Caco-2 (cell line): ENCODE results near the gene USH2A. TPM values are rescaled to one million over a fixed set of nuclear protein-coding genes. Genes with fewer than 3 reads are reported as not detected.

ENCODE experiments used
- BruUV-seq: library from RNA; stranded (reverse); fragments of 400-500 nt; replicated peaks from 2 replicates; lab custom pipeline; 2021; lab: Mats Ljungman, UMichigan
- CTCF ChIA-PET: fragments of 300-600 bp; sonication (Branson Sonifier 250); formaldehyde crosslinking; loops from one replicate; lab custom pipeline; 2022; ENCODE audit warnings: antibody characterized with exemption; lab: Charles Lee
- POLR2A ChIA-PET: fragments of 300-600 bp; sonication (Branson Sonifier 250); formaldehyde crosslinking; loops from one replicate; lab custom pipeline; 2022; ENCODE audit warnings: antibody characterized with exemption; lab: Charles Lee
- DNase-seq, 2 experiments: peaks; one replicate each; pipeline versions ENCODE4 v3.0.0 to v3.0.0-alpha.2; 2020 to 2022
- H3K27me3 ChIP-seq: replicated peaks from 2 replicates; pipeline ENCODE4 v1.6.0; 2011; ENCODE audit warnings: low read length; ENCODE audit not compliant: control insufficient read depth, insufficient read depth
- H3K36me3 ChIP-seq: 2 replicates; pipeline ENCODE4 v1.5.1; 2011; ENCODE audit warnings: low read length; ENCODE audit not compliant: control insufficient read depth, insufficient read depth
- H3K4me1 ChIP-seq: fragments of 250-450 bp; sonication (Bioruptor Pico); 2 replicates; pipeline ENCODE4 v1.5.1; 2020; ENCODE audit warnings: mild to moderate bottlenecking
- H3K4me3 ChIP-seq: 2 replicates; pipeline ENCODE4 v1.5.1; 2011; ENCODE audit warnings: low read depth, mild to moderate bottlenecking, control low read depth, low read length
- H3K9me3 ChIP-seq: fragments of 250-450 bp; sonication (Bioruptor Pico); 2 replicates; pipeline ENCODE4 v1.5.1; 2020; ENCODE audit warnings: mild to moderate bottlenecking, moderate library complexity
- H3K27ac Mint-ChIP-seq: one replicate; pipeline ENCODE4 v1.8.0; 2022; ENCODE audit warnings: mixed read lengths; ENCODE audit not compliant: unreplicated experiment
- H3K27me3 Mint-ChIP-seq: one replicate; pipeline ENCODE4 v1.8.0; 2022; ENCODE audit warnings: mixed read lengths; ENCODE audit not compliant: insufficient read depth, unreplicated experiment
- H3K36me3 Mint-ChIP-seq: one replicate; pipeline ENCODE4 v1.8.0; 2022; ENCODE audit warnings: mild to moderate bottlenecking, mixed read lengths; ENCODE audit not compliant: insufficient read depth, unreplicated experiment
- H3K4me1 Mint-ChIP-seq: one replicate; pipeline ENCODE4 v1.8.0; 2022; ENCODE audit warnings: low read depth, mixed read lengths; ENCODE audit not compliant: unreplicated experiment
- H3K4me3 Mint-ChIP-seq: one replicate; pipeline ENCODE4 v1.8.0; 2022; ENCODE audit warnings: mild to moderate bottlenecking, moderate library complexity, mixed read lengths; ENCODE audit not compliant: unreplicated experiment
- H3K9me3 Mint-ChIP-seq: one replicate; pipeline ENCODE4 v1.8.0; 2022; ENCODE audit warnings: mixed read lengths; ENCODE audit not compliant: unreplicated experiment
- CTCF ChIP-seq, 2 experiments: fragments of 200-600 bp in 1 of 2; IDR thresholded peaks; 1 replicate in 1 of 2; 2 replicates in 1 of 2; pipeline versions ENCODE4 v1.5.1 to v1.8.0; 2011 to 2022; ENCODE audit warnings: antibody characterized with exemption in 1 of 2, control low read depth in 1 of 2, inconsistent platforms in 1 of 2, low read depth in 1 of 2, low read length in 1 of 2, mild to moderate bottlenecking in 1 of 2, moderate library complexity in 1 of 2; ENCODE audit not compliant: insufficient read depth in 1 of 2, severe bottlenecking in 1 of 2, unreplicated experiment in 1 of 2
- intact Hi-C: fragments of 100-400 bp; cut with micrococcal nuclease; formaldehyde crosslinking; loops from one replicate; pipeline ENCODE4 v1.10.0; 2022; ENCODE audit not compliant: unreplicated experiment
- total RNA-seq: library from RNA; stranded (reverse); gene quantifications from 2 replicates; pipeline ENCODE4 v1.2.3, GENCODE V29; 2022

USH2A gene
- total RNA-seq, 1 experiment from 2014 or later: 0.11 TPM

GRCh38 chr1:216073793-216074595 lies 349.3 kb downstream of the USH2A start:
- H3K4me1 ChIP-seq: peaks cover 3% of the 10 kb centered on the region; the same call in 1 of the 2 replicates
- Mint-ChIP-seq H3K4me3 (no peak overlapping the region), H3K4me1 (peaks cover 8% of the 10 kb centered on the region), H3K27me3 (no peaks in the 10 kb centered on the region), H3K9me3 (no peaks in the 10 kb centered on the region), H3K27ac (no peak overlapping the region), H3K36me3 (no peaks in the 10 kb centered on the region)
- CTCF ChIA-PET: no interaction called here
- no peaks in the 10 kb centered on the region for H3K9me3 ChIP-seq
- POLR2A ChIA-PET: no interaction called here
- intact Hi-C loops: no loop called here
- no TSS peak for BruUV-seq
- DNase-seq: no peak
- no peak for TF ChIP-seq CTCF (IDR thresholded peaks at IDR 0.05; ENCODE audit: insufficient read depth in 1 of 2, low read depth in 1 of 2, low read length in 1 of 2, severe bottlenecking in 1 of 2, unreplicated experiment in 1 of 2)
- no peaks in the 10 kb centered on the region for H3K36me3 ChIP-seq
- H3K27me3 ChIP-seq: no peaks in the 10 kb centered on the region
- H3K4me3 ChIP-seq: no peak overlapping the region

- H3K4me1 Mint-ChIP-seq: peaks cover 6% of the 10 kb centered on the region
- CTCF ChIA-PET: no interaction called here
- no peak overlapping the region for H3K4me3 ChIP-seq
- no peaks in the 10 kb centered on the region for H3K9me3 ChIP-seq
- no peak for TF ChIP-seq CTCF (IDR thresholded peaks at IDR 0.05; ENCODE audit: insufficient read depth in 1 of 2, low read depth in 1 of 2, low read length in 1 of 2, severe bottlenecking in 1 of 2, unreplicated experiment in 1 of 2)
- H3K4me3 Mint-ChIP-seq: no peak overlapping the region
- peaks cover 3% of the 10 kb centered on the region; the same call in 1 of the 2 replicates for H3K4me1 ChIP-seq
- H3K27me3 ChIP-seq: no peaks in the 10 kb centered on the region
- peaks cover 5% of the 10 kb centered on the region for H3K9me3 Mint-ChIP-seq
- BruUV-seq: no TSS peak
- H3K36me3 ChIP-seq: no peaks in the 10 kb centered on the region
- POLR2A ChIA-PET: interaction anchor here (0.6 kb wide), 1 partner anchor 226 kb away, joined by 4 read pairs; no protein-coding TSS in a partner anchor
- peaks cover 4% of the 10 kb centered on the region for H3K27me3 Mint-ChIP-seq
- no peaks in the 10 kb centered on the region for H3K36me3 Mint-ChIP-seq
- intact Hi-C loops: no loop called here
- no peak overlapping the region for H3K27ac Mint-ChIP-seq
- no peak for DNase-seq
These were observed 352.0 kb downstream of the USH2A start for GRCh38 chr1:216071262-216071661.

- DNase-seq: no peak
- intact Hi-C loops: no loop called here
- H3K36me3 ChIP-seq: no peaks in the 10 kb centered on the region
- Mint-ChIP-seq H3K9me3 (peaks cover 5% of the 10 kb centered on the region), H3K36me3 (no peaks in the 10 kb centered on the region), H3K4me1 (no peaks in the 10 kb centered on the region), H3K27me3 (peaks cover 12% of the 10 kb centered on the region), H3K4me3 (no peak overlapping the region), H3K27ac (no peak overlapping the region)
- H3K9me3 ChIP-seq: no peaks in the 10 kb centered on the region
- POLR2A ChIA-PET: no interaction called here
- H3K27me3 ChIP-seq: no peaks in the 10 kb centered on the region
- CTCF ChIA-PET: no interaction called here
- H3K4me3 ChIP-seq: no peak overlapping the region
- no TSS peak for BruUV-seq
- no peaks in the 10 kb centered on the region for H3K4me1 ChIP-seq
- TF ChIP-seq CTCF (IDR thresholded peaks at IDR 0.05; ENCODE audit: insufficient read depth in 1 of 2, low read depth in 1 of 2, low read length in 1 of 2, severe bottlenecking in 1 of 2, unreplicated experiment in 1 of 2): no peak
These were observed 358.6 kb downstream of the USH2A start for GRCh38 chr1:216064643-216065042.
